HG02943 (cell line): Measurements from ENCODE around the gene ADARB1.

Source experiments
- ATAC-seq: cut with Tn5 transposase; IDR thresholded peaks from one replicate; pipeline ENCODE4 v1.9.1; 2021; ENCODE audit warnings: mild to moderate bottlenecking, low read depth, moderate library complexity; ENCODE audit not compliant: unreplicated experiment

The ADARB1 gene

DNA sequence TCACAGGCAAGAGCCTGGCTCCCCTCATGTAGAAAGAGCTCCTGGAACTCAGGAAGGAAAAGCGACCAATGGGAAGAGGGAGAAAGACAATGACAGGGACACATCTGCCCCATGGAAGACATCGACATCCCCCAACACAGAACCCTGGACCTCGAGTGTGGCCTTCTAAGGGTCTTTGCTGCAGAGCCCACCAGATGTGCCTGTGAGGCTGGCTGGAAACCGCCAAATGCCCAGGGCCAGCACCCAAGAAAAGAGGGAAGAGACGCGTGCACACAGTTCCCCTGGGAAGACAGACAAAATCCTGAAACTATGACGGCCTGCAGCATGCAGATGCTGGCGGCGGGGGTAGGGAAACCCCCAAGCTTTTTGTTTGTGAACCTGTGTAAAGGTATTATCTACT, 36.4 kb upstream of the ADARB1 start:
- ATAC-seq = no peak

DNA sequence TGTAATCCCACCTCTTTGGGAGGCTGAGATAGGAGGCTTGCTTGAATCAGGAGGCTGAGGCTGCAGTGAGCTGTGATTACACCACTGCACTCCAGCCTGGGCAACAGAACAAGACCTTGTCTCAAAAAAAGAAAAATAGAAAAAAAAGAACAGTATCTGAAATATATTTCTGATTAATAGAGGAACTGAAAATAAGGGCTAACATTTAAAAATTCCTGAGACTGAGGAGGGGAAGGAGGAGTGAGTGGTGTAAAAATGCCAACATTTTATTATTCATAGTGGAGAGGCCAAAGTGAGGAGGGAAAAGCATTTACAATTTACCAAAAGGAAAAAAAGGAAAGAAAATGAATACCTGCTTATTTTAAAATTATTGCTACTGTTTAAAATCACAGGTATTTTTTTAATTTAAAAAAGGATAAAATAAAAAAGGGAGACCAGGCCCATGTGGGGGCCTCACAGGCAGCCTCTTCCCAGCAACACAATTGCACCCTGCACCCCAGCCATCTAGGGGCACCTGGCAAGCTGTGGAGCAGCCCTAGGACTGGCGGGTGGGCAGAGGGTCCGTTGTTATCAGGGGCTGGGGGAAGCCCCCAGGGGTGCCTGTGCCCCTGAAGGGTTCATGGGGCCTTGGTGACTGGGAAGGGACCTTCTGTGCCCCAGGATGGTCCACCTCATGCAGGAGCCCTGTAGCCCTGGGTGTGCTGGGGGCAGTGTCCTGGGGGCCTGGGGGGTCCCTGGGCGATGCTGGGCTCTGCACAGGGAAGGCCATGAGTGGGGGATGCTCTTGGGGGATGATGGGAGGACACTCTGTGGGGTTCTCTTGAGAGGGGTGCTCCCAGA, 34.8 kb upstream of the ADARB1 start:
- ATAC-seq = no peak

DNA sequence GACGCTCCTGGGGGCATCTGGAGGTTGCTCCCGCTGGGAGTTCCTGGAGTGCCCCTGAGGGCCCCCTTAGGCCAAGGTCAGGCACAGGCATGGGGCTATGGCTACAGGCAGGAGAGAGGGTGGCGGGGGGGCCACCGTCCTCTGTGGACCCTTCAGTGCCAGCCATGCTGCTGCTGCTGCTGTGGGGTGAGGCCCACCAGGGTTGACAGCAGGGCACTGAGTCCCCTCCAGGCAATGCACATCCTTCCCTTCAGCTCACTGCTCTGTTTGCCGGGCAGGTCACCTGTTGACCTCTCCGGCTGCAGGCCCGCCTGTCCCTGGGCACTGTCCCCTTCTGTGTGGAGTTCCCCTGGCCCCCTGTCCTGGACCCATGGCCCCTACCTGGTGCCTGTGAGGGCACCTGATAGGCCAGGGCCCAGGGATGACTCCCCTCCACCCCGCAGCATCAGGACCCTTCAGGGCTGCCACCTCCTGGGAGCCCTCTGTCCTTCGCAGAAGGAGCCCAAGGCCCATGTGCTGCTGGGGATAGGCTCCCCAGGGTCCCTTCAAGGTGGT, 34.1 kb upstream of the ADARB1 start:
- no peak for ATAC-seq

DNA sequence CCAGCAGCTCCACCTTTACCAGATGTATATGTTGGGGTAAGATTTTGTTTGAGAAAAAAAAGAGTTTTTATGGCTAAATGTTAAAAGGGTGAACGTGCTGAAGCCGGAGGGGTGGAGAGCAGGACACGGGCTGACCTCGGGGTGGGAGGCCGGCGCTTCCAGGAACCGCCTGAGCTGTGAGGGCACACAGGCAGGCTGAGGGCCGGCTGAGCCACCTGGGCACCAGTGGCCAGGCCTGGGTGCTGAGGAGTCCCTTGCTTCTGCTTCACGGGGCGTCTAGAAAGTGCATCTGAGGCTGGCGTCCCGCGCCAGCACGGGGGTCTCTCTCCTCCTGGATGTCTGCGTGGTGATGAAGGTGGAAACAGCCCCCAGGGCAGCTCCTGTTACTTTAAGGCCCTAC, 33.6 kb upstream of the ADARB1 start:
- no peak for ATAC-seq

DNA sequence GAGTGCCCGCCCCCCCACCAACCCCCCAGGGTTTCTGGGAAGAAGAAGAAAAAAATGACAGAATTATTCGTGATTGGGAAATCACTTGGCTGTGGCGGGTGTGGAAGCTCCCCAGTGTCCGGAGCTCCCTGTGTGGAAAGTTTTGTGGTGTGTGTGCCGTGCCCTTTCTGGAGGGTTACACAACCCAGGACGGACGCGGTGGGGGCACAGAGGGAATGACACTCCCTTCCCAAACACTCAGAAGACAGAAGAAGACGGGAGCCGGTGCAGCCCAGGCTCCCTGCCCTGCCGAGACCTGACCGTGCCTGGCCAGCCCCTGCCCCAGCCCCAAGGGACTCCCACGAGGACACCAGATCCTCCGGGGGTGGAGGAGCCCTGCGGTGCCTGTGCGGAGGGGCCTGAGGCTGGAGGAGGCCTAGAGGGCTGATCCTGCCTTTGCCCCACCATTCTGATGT, 33.0 kb upstream of the ADARB1 start:
- no peak for ATAC-seq

DNA sequence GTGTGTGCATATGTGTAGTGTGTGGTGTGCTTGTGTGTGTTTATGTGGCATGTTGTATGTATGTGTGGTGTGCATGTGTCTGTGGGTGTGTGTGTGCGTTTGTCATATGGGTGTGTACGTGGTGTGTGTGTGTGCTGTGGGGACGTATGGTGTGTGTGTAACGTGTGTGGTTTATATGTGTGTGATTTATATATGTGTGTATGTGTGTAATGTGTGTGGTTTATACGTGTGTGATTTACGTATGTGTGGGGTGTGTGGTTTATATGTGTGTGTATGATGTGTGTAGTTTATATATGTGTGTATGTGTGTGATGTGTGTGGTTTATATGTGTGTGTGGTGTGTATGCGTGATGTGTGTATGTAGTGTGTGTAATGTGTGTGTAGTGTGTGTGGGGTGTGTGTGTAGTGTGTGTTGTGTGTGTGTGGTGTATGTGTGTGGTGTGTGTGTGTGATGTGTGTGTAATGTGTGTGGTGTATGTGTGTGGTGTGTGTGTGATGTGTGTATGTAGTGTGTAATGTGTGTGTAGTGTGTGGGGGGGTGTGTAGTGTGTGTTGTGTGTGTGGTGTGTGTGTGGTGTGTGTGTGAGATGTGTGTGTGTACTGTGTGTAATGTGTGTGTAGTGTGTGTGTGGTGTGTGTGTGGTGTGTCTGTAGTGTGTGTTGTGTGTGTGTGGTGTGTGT, 32.3 kb upstream of the ADARB1 start:
- ATAC-seq = no peak

DNA sequence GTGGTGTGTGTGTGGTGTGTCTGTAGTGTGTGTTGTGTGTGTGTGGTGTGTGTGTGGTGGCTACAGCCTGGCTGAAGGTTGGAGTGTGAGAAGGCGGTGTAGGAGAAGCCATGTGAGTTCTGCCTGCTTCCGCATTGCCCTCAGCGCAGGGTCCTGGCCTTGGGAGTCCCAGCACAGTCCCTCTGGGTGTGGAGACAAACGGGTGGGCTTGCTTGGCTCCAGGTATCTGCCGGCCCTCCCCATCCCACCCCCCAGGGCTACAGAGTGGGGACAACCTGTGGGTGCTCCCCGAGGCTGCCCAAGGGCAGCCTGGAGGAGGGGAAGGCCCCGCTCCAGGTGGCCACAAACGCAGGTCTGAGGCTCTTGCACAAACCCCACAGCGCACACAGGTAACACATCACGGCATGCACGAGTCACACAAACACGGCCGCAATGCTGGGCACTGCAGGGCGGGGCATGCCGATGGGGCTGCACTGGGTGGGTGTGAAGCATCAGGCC, 31.7 kb upstream of the ADARB1 start:
- no peak for ATAC-seq

DNA sequence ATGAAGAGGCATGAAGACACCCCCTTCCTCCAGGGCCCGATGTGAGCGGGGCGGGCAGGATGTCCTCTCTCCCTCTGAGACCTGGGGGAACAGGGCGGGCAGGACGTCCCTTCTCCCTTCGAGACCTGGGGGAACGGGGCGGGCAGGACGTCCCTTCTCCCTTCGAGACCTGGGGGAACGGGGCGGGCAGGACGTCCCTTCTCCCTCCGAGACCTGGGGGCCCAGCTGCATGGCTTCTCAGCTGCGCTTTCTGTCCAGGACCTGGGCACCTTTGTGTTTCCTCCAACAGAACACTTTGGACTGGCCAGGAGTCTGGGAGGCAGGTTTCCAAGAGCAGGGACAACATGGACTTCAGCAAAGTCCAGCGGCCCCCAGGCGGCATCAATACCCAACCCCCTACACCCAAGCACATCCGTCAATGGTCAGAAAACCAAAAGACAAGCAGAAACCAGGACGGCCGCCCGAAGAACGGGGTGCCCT, 30.8 kb upstream of the ADARB1 start:
- no peak for ATAC-seq

DNA sequence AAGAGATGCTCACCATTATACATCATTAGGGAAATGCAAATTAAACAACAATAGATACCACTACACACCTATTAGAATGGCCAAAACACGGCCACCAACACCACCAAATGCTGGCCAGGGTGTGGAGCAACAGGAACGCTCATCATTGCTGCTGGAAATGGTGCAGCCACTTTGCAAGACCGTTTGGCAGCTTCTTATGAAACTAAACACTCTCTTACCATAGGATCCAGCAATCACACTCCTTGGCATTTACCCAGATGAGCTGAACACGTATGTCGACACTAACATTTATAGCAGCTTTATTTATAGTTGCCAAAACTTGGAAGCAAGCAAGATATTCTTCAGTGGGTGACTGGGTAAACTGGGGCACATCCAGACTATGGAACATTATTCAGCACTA, 28.9 kb upstream of the ADARB1 start:
- ATAC-seq = no peak

DNA sequence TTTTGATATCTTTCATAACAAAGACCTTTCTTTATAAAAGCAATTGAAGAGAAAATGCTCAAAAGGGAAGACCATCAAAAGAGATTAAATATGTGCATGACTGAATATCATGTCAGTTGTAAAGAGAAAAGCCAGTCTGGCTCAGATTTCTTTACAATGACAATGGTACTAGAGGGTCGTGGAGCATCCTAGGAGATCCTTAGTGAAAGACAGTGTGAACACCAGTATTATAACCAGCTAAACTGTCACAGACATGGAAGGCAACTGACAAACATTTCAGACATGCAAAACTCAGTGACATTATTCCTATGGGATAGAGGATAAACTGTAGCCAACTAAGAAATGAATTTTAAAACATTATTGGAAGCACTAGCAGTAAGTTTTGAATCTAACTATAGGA, 27.1 kb upstream of the ADARB1 start:
- ATAC-seq = no peak

DNA sequence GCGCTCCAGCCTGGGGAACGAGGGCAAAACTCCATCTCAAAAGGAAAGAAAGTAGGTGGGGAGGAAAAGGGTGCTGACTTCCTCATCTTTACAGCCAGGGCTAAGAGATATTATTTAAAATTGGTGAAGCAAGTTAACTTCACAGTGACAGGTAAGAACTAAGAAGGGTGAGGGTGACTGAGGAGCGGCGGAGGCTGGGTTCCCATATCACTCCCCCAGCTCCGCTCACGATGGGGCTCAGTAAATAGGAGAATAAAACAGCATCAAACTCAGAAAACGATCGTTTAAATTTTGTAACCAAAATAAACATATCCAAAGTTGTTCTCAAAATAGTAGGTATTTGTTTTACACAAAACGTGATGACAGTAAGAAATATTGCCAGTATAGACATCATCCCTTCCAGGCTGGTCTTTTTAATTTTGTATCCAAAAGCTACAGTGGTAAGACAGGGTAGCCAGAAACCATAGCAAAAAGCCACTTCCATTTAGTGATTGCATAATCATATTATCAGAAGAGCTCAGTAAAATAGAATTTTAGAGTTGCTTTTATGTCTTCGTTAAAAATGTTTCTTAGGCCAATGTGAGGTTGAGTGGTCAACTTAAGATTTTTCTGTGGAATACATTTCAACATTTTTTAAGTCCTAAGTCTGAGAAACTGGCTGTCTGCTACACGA, 26.2 kb upstream of the ADARB1 start:
- no peak for ATAC-seq

DNA sequence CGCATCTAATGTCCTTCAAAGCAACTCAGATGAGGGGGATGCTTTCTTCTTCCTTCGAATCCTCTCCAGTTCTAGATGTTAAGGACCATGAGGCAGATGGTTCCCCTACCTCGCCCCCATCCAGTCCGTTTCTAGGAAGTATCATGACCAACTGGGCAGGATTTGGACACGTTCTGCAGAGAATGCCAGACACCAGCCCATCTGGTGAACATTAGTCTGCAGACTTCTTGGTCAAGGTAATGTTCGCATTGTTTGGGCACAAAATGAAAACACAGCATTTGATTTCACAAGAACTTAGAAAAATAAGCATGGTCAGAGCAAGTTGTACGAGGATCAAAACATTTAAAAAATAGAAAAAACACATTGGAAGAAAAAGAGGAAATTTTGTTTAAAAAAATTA, 25.4 kb upstream of the ADARB1 start:
- no peak for ATAC-seq

DNA sequence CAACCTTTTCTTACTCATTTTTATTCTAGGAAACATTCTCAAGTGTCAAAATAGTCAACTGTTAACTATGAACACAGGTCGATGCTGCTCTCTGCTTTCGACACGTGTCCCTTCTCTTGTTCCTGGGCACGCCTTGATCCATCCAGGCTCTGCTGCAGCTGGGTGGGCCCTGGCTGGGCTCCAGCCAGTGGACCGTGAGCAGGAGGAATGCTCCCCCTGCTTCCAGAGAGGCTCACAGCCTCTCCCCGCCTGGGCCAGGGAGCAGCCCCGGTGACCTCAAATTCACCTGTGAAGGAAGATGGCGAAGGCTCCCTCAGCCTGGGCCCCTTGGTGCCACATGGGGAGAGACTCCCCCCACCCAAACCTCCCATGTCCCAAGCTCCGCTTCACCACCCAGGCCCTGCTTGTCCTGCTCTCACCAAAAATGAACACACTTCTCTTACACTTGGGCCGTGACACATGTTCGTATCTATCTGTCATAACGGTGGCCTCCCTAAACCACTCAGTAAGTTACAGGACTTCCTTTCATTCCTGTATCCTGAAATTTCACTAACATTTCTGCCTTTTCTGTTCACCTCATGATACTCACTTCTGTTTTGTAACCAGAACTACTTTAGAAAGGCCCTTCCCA, 24.6 kb upstream of the ADARB1 start:
- no peak for ATAC-seq

DNA sequence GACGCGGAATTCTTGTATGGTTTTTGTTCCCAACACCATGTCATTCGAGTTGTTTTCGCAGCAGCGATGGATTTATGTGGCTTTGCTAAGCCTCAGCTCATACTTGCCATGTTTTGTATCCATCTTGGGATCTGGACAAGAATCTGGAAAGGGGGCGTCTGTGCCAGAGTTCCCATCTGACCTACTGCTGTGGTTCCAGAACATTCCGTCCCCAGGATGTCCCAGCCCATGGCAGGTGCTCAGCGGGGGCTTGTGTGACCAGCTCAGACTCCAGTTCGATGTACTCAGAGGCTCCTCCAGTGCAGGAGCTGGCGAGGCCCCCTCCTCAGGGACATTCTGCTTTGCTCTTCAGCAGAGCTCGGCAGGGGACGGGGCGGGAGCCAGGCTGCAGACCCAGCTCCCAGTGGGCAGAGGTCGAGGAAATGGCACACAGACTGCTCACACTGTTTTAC, 24.0 kb upstream of the ADARB1 start:
- no peak for ATAC-seq

DNA sequence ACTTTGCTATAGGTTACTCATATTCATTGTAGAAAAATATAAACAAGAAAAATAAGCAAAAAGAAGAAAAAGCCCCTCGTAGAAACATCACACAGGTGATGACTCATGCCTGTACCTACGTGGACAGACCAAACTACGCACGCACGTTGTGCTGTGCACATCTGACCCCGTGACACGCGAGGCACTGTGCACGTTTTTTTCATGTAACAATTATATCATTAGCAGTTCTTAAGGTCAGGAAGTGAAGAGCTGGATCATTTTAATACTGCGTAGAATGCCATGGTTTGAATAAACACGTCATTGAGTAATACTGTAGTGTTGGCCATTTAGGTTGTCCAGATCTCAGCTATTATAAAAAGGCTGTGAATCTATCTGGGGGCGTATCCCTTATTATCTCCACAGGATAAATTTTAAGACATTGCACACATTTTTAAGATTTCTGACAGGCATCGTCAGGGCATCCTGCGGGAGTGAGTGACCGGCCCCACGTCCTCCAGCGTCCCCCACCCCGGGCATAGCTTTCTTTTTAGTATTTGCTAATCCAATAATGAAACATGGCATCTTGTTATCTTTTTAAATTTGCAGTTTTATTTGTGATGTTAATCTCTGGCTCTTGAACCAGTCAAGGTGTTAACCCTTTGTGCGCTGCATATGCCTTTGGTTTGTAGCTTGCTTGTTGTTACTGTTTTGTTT, 23.4 kb upstream of the ADARB1 start:
- ATAC-seq = no peak

DNA sequence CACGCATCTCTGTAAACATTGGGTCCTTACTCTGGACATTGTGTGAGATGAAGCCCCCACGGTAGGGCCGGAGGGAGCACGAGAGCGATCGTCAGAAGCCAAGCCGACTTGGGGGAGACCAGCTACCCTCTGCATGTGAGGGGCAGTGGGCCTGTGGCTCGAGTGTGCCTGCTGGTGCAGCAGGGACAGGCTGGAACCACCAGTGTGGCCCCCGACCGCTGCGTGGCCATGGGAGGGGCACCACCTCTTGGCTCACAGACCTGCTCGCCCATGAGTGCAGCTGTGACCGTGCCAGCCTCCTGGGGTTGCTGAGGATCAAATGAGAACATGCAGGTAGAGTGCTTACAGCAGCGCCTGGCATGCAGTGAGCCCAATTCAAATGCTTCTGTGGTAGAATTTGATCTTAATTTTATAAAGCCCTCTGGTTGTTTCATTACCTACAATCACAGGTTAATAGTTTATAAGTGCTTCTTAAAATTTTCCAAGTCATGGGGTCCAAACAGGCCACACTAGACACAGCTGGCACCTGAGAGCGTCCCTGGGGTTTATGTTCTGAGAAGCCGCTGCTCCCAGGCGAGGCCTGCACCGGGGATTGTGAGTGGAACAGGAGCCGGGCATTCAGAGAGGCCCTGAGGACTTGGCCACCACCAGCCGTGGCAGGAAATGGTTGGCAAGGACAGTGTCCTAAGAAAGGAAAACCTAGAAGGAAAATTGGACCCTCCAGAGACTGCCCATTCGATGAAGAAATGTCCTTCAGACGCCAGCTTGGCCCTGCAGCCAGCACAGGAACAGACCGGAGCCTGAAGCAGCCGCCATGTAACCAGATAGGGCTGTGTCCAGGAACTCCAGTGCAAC, 22.6 kb upstream of the ADARB1 start:
- ATAC-seq = no peak

DNA sequence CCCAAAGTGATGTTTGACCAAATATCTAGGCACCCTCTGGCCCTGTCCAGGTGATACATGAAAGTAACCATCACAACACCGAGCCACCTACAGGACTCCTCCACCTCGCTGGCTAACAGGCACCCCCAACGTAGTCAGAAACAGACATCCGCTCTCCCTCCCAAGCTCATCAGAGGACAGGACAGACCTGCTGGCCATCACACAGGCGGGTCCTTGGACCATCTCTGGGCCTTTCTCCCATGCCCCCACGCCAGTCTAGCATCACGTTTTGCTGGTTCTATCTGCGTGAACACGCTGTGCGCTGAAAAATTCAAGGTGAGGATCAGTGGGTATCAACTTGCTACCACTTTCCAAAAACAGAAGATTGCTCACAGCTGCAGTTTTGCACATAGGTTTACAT, 21.4 kb upstream of the ADARB1 start:
- ATAC-seq = no peak

DNA sequence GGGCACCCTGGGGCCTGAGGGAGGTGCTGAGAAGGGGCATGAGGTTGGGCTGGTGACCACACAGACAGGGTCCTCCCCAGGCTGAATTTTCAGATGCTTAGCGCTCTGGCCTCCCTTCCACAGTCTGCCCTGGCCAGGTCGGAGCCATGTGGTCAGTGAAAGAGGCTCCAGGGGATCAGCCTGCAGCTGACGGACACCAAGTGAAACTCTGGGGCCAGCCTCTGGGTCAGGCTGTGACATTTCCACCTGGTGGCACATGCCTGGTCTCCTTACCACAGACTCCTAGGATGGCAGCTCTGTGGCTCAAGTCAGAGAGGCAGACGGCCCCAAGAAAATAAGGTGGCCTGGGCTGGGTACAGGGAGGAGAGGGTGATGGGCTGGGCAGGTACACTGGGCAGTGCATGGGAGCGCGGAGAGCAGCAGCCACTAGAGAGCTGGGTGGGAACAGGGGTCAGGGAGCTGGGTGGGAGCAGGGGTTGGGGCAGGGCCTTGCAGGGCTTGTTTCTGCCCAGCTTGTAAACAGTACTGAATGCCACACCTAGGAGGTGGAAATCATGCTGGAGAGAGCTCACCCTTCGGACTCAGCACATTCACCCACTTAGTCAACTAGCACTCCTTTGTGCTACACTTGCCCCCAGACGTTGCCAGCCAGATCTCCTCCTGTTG, 20.7 kb upstream of the ADARB1 start:
- ATAC-seq = no peak
